Measurements from ENCODE around the gene YIF1A.
"Not testable (repeated sequence)": the region's sequence is repeated elsewhere in the genome, so short reads cannot be mapped to it uniquely, and the experiment has no call there.

The YIF1A gene

GRCh38 chr11:66284526-66285078 lies 4.3 kb downstream of the YIF1A start:
- DNase-seq = no peak

GRCh38 chr11:66283461-66284105 lies 5.4 kb downstream of the YIF1A start:
- no peak for DNase-seq

GRCh38 chr11:66282468-66283455 lies 6.2 kb downstream of the YIF1A start:
- DNase-seq = peak; percentile 87

GRCh38 chr11:66281776-66282467 lies 7.0 kb downstream of the YIF1A start:
- DNase-seq = no peak

GRCh38 chr11:66281001-66281400 lies 7.9 kb downstream of the YIF1A start:
- no peak for DNase-seq

GRCh38 chr11:66280428-66280827 lies 8.5 kb downstream of the YIF1A start:
- DNase-seq = no peak

- no peak for DNase-seq
Measured at GRCh38 chr11:66279092-66279734, 9.7 kb downstream of the YIF1A start.

- DNase-seq = no peak
Measured at GRCh38 chr11:66278363-66279091, 10.4 kb downstream of the YIF1A start.

GRCh38 chr11:66277471-66278362 lies 11.2 kb downstream of the YIF1A start, which contains the start of gene CNIH2:
Gene CNIH2 (plus strand): TSS chr11:66278175. CDS start chr11:66278457, 282 bp downstream.
- no peak for DNase-seq

GRCh38 chr11:66277064-66277463 lies 11.9 kb downstream of the YIF1A start:
- not testable (repeated sequence) for DNase-seq

- DNase-seq = not testable (repeated sequence)
Measured at GRCh38 chr11:66276619-66277018, 12.3 kb downstream of the YIF1A start.

- no peak for DNase-seq
Measured at GRCh38 chr11:66275984-66276612, 12.8 kb downstream of the YIF1A start.

- no peak for DNase-seq
Measured at GRCh38 chr11:66275396-66275795, 13.5 kb downstream of the YIF1A start.

GRCh38 chr11:66274219-66274618 lies 14.7 kb downstream of the YIF1A start:
- no peak for DNase-seq

- no peak for DNase-seq
Measured at GRCh38 chr11:66272596-66272995, 16.3 kb downstream of the YIF1A start.

- DNase-seq = no peak
Measured at GRCh38 chr11:66271816-66272215, 17.1 kb downstream of the YIF1A start.

GRCh38 chr11:66268952-66269905 lies 19.7 kb downstream of the YIF1A start:
- no peak for DNase-seq

GRCh38 chr11:66268244-66268951 lies 20.5 kb downstream of the YIF1A start, which contains the start of gene RAB1B:
Gene RAB1B (plus strand): TSS chr11:66268639. CDS start chr11:66268680, 41 bp downstream.
- DNase-seq = peak; percentile 99
